Breast epithelium (tissue), 4 donors: ENCODE results near the gene C6orf89. TPM values are rescaled to one million over a fixed set of nuclear protein-coding genes. Genes with fewer than 3 reads are reported as not detected.

ENCODE experiments used
- DNase-seq, 2 donors: peaks; one replicate each; pipeline ENCODE4 v3.0.0-alpha.2; 2019; ENCODE audit warnings: low spot score in 2 of 2
- H3K27ac ChIP-seq, 2 donors: fragments of 200-600 bp; sonication (generic) in 1 of 2; one replicate each; pipeline ENCODE4 v1.5.1; 2016 to 2019; ENCODE audit warnings: mild to moderate bottlenecking in 1 of 2
- H3K27me3 ChIP-seq, 2 donors: fragments of 200-600 bp; sonication (generic) in 1 of 2; one replicate each; pipeline versions ENCODE4 v1.5.1 to v1.6.0; 2017 to 2019; ENCODE audit warnings: control low read depth in 1 of 2, mild to moderate bottlenecking in 1 of 2
- H3K36me3 ChIP-seq: fragments of 200-600 bp; one replicate; pipeline ENCODE4 v1.5.1; 2019
- H3K4me1 ChIP-seq, 2 donors: fragments of 200-600 bp; sonication (generic); one replicate each; pipeline ENCODE4 v1.5.1; 2016 to 2019; ENCODE audit warnings: control low read depth in 1 of 2
- H3K4me3 ChIP-seq, 3 donors: fragments of 200-600 bp; sonication (generic); 1 replicate in 2 of 3; 2 replicates in 1 of 3; pipeline ENCODE4 v1.5.1; 2016 to 2019; ENCODE audit warnings: mild to moderate bottlenecking in 3 of 3, moderate library complexity in 2 of 3
- H3K9me3 ChIP-seq, 2 donors: fragments of 200-600 bp; sonication (generic) in 1 of 2; one replicate each; pipeline ENCODE4 v1.5.1; 2016 to 2019; ENCODE audit warnings: control low read depth in 1 of 2
- POLR2A ChIP-seq: fragments of 450-650 bp; IDR thresholded peaks from one replicate; pipeline ENCODE4 v1.6.1; 2016; ENCODE audit warnings: antibody characterized with exemption, mild to moderate bottlenecking, moderate library complexity
- POLR2AphosphoS5 ChIP-seq, 3 donors: sonication (generic); formaldehyde crosslinking; IDR thresholded peaks; one replicate each; pipeline ENCODE4 v1.6.1; 2017; ENCODE audit warnings: antibody characterized with exemption in 3 of 3
- intact Hi-C: fragments of 100-400 bp; cut with DNase I; formaldehyde crosslinking; loops from one replicate; pipeline ENCODE4 v1.15.1; 2023; ENCODE audit warnings: low total_unique reads
- total RNA-seq, 3 donors: library from RNA; depleted of rRNA; stranded (reverse); fragments of >200 nt; gene quantifications; one replicate each; pipeline ENCODE4 v1.1.0, GENCODE V29; 2016
- TF ChIP-seq, protein P1 (sequence below), 3 donors: fragments of 450-650 bp; IDR thresholded peaks; one replicate each; pipeline ENCODE4 v1.5.1; 2016 to 2017; ENCODE audit warnings: antibody characterized with exemption in 3 of 3, mild to moderate bottlenecking in 3 of 3, moderate library complexity in 3 of 3

Gene C6orf89
- total RNA-seq, 3 donors from 2014 or later, result 32.8 to 58.7 (median 45.4) TPM

DNA sequence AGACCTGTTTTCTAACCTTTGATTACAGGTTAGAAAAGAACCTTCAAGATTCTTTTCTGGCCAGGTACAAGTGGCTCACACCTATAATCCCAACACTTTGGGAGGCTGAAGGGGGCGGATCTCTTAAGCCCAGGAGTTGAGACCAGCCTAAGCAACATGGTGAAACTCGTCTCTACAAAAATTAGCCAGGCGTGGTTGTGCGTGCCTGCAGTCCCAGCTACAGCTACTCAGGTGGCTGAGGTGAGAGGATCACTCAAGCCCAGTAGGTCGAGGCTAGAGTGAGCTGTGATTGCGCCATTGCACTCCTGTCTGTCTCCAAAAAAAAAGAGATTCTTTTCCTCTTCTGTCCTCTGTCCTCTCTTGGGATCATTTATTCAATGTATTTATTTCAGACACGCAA is 25.6 kb upstream of the C6orf89 start:
- no peak for DNase-seq
- intact Hi-C loops, result no loop called here
- no peak overlapping the region for H3K4me3 ChIP-seq
- H3K27ac ChIP-seq, result no peak overlapping the region
- no peaks in the 10 kb centered on the region for H3K36me3 ChIP-seq
- H3K4me1 ChIP-seq, result no peaks in the 10 kb centered on the region
- H3K9me3 ChIP-seq, result no peaks in the 10 kb centered on the region
- TF ChIP-seq POLR2A (no peak), POLR2AphosphoS5 (IDR thresholded peaks at IDR 0.05) (no peak)
- TF ChIP-seq, protein P1, sequence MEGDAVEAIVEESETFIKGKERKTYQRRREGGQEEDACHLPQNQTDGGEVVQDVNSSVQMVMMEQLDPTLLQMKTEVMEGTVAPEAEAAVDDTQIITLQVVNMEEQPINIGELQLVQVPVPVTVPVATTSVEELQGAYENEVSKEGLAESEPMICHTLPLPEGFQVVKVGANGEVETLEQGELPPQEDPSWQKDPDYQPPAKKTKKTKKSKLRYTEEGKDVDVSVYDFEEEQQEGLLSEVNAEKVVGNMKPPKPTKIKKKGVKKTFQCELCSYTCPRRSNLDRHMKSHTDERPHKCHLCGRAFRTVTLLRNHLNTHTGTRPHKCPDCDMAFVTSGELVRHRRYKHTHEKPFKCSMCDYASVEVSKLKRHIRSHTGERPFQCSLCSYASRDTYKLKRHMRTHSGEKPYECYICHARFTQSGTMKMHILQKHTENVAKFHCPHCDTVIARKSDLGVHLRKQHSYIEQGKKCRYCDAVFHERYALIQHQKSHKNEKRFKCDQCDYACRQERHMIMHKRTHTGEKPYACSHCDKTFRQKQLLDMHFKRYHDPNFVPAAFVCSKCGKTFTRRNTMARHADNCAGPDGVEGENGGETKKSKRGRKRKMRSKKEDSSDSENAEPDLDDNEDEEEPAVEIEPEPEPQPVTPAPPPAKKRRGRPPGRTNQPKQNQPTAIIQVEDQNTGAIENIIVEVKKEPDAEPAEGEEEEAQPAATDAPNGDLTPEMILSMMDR (IDR thresholded peaks at IDR 0.05), result no peak
- no peaks in the 10 kb centered on the region for H3K27me3 ChIP-seq

DNA sequence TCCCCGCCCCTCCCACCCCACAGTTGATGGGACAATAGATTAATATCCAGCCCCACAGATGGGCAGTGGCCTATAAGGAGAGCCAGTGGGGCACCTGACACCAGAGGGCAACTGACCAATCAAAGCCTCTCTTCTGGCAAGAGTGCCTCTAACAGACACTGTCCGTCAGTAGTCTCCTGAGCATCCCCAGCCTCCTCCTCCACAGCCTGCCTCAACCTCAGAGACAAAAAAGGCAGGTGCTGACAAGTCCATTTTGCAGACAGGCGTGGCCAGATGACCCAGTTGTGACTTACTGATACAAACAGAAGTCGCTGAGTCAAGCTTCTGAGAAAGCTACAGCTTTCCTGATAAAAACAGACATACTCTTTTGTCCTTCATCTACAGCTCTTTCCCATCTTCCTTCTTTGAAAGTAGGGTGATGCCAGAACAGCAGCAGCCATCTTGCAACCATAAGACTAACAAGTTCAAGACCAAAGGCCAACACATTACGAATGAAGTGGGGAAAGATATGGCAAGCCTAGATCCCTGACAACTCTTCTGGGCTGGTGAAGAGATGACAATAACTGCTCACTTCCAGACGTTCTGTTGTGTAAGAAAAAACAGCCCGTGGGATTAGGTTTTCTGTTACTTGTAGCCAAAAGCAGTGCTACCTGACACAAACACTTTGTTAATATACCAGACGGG is 23.4 kb upstream of the C6orf89 start:
- no peaks in the 10 kb centered on the region for H3K4me1 ChIP-seq
- no peaks in the 10 kb centered on the region for H3K9me3 ChIP-seq
- no peak overlapping the region for H3K4me3 ChIP-seq
- H3K36me3 ChIP-seq, result no peaks in the 10 kb centered on the region
- H3K27ac ChIP-seq, result no peak overlapping the region
- no peaks in the 10 kb centered on the region for H3K27me3 ChIP-seq
- DNase-seq, result no peak
- intact Hi-C loops, result no loop called here
- TF ChIP-seq POLR2AphosphoS5 (IDR thresholded peaks at IDR 0.05), result no peak
- TF ChIP-seq POLR2A, result no peak
- TF ChIP-seq, protein P1 (IDR thresholded peaks at IDR 0.05), result no peak

DNA sequence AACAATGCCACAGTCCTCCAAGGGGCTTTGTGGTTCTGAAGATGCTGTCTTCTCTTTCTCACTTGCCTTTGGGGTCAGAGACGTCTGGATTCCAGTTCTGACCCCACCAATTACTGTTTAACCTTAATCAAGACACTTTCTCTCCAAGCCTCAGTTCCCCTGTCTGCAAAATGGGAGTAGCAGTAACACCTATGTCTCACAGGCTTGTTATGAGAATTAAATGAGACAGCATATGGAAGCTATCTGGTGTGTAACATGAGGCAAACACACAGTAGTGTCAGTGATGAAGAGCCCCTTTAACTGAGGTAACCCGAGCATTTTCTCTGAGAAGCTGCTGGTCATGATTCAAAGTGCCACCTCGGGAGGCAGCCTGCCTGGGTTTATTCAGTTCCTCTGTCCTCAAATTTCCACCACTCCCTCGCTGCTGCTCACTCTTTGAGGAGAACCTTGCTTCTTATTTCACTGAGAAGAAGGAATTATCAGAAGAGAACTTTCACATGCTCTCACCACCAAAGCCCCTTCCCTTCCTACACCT is 22.8 kb upstream of the C6orf89 start:
- no peak for DNase-seq
- Histone ChIP-seq H3K9me3 (no peaks in the 10 kb centered on the region), H3K4me1 (no peaks in the 10 kb centered on the region), H3K36me3 (no peaks in the 10 kb centered on the region), H3K4me3 (no peak overlapping the region), H3K27me3 (no peaks in the 10 kb centered on the region), H3K27ac (no peak overlapping the region)
- intact Hi-C loops, result no loop called here
- TF ChIP-seq, protein P1 (IDR thresholded peaks at IDR 0.05), result no peak
- TF ChIP-seq POLR2AphosphoS5 (IDR thresholded peaks at IDR 0.05) (no peak), POLR2A (no peak)

DNA sequence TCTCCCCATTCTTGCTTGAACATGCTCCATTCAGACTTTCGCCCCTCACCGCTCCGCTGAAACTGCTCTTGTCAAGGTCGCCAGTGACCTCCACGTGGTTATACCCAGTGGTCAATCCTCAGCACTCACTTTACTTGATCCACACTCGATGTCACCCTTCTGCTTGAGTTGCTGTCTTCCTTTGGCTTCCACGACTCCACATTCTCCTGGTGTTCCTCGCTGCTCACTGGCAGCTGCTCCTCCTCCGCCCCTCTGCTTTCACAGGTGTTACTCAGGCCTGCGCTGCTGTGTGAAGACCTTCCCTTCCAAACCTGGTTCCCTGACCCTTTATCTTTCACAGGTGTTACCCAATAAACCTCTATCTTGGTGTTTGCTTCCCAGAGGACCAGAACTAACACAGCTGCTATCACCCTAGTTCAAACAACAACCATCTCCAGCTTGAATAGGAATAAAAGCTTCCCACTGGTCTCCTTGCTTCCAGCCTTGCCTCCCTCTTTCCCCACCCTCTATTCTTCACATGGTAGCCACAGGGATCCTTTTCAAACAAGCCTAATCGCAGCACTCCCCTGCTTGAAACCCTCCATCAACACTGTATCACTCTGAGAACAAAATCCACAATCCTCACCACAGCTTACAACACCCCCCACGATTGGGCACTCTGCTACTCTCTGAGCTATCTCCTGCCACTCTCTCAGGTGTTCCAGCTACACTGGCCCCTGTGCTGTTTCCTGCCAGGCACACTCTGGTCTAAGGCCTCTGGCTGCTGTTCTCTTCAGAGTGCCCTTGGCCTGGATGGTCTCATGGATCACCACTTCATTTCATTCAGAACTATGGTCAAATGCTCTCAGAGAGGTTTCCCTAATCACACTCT is 21.8 kb upstream of the C6orf89 start:
- no peaks in the 10 kb centered on the region for H3K36me3 ChIP-seq

DNA sequence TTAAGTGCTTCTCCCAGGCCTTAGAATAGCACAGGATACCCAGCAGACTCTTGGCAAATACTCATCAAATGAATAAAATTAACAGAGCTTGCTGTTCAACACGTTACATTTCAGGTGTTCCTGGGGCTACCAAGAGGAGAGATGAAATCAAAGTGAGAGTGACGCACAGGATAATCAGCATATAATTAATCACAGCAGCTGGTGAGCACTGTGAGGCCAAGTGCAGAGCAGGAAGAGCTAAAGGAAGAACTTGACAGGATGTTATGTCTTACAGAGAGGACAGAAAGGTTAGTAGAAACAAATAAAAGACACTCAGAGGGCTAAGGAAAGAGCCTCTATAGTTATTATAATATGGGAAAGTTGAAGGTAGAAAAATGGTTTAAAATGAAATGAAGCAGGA is 19.9 kb upstream of the C6orf89 start:
- Histone ChIP-seq H3K36me3 (no peaks in the 10 kb centered on the region), H3K27ac (no peak overlapping the region), H3K4me3 (no peak overlapping the region), H3K27me3 (no peaks in the 10 kb centered on the region), H3K9me3 (no peaks in the 10 kb centered on the region), H3K4me1 (no peaks in the 10 kb centered on the region)
- DNase-seq, result no peak
- intact Hi-C loops, result no loop called here
- TF ChIP-seq, protein P1 (IDR thresholded peaks at IDR 0.05), result no peak

More for the DNA sequence above, 21.8 kb upstream of the C6orf89 start:
- TF ChIP-seq POLR2AphosphoS5 (IDR thresholded peaks at IDR 0.05), result no peak
- TF ChIP-seq POLR2A, result no peak
- H3K4me3 ChIP-seq, result no peak overlapping the region
- no peaks in the 10 kb centered on the region for H3K27me3 ChIP-seq
- H3K9me3 ChIP-seq, result no peaks in the 10 kb centered on the region
- H3K4me1 ChIP-seq, result no peaks in the 10 kb centered on the region
- intact Hi-C loops, result no loop called here
- no peak for DNase-seq
- H3K27ac ChIP-seq, result no peak overlapping the region
